ENCODE measurements around the gene SLC22A17. TPM values are rescaled to one million over a fixed set of nuclear protein-coding genes. Genes with fewer than 3 reads are reported as not detected.

SLC22A17 gene
- total and polyA plus RNA-seq, 2 of the 13 experiments (the other 11 are each of a cell fraction or from before 2014, with no cell fraction given) = 0.95 to 1.1 TPM

DNA sequence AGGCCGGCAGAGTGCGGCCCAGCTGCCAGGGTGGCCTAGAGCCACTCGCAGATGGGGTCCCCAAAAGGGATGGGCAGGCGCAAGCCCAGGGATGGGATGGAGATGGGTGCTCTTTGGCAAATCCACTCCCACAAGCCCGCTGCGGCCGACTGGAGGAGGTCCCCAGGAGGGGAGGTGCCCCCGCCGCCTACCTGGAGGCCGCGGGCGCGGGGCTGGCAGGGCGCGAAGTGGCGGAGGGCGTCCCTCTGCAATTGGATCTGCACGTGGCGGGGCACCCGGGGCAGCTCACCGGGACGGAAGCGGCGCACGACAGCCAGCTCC, 50.8 kb downstream of the SLC22A17 start (continued):
- TF ChIP-seq, protein P1, sequence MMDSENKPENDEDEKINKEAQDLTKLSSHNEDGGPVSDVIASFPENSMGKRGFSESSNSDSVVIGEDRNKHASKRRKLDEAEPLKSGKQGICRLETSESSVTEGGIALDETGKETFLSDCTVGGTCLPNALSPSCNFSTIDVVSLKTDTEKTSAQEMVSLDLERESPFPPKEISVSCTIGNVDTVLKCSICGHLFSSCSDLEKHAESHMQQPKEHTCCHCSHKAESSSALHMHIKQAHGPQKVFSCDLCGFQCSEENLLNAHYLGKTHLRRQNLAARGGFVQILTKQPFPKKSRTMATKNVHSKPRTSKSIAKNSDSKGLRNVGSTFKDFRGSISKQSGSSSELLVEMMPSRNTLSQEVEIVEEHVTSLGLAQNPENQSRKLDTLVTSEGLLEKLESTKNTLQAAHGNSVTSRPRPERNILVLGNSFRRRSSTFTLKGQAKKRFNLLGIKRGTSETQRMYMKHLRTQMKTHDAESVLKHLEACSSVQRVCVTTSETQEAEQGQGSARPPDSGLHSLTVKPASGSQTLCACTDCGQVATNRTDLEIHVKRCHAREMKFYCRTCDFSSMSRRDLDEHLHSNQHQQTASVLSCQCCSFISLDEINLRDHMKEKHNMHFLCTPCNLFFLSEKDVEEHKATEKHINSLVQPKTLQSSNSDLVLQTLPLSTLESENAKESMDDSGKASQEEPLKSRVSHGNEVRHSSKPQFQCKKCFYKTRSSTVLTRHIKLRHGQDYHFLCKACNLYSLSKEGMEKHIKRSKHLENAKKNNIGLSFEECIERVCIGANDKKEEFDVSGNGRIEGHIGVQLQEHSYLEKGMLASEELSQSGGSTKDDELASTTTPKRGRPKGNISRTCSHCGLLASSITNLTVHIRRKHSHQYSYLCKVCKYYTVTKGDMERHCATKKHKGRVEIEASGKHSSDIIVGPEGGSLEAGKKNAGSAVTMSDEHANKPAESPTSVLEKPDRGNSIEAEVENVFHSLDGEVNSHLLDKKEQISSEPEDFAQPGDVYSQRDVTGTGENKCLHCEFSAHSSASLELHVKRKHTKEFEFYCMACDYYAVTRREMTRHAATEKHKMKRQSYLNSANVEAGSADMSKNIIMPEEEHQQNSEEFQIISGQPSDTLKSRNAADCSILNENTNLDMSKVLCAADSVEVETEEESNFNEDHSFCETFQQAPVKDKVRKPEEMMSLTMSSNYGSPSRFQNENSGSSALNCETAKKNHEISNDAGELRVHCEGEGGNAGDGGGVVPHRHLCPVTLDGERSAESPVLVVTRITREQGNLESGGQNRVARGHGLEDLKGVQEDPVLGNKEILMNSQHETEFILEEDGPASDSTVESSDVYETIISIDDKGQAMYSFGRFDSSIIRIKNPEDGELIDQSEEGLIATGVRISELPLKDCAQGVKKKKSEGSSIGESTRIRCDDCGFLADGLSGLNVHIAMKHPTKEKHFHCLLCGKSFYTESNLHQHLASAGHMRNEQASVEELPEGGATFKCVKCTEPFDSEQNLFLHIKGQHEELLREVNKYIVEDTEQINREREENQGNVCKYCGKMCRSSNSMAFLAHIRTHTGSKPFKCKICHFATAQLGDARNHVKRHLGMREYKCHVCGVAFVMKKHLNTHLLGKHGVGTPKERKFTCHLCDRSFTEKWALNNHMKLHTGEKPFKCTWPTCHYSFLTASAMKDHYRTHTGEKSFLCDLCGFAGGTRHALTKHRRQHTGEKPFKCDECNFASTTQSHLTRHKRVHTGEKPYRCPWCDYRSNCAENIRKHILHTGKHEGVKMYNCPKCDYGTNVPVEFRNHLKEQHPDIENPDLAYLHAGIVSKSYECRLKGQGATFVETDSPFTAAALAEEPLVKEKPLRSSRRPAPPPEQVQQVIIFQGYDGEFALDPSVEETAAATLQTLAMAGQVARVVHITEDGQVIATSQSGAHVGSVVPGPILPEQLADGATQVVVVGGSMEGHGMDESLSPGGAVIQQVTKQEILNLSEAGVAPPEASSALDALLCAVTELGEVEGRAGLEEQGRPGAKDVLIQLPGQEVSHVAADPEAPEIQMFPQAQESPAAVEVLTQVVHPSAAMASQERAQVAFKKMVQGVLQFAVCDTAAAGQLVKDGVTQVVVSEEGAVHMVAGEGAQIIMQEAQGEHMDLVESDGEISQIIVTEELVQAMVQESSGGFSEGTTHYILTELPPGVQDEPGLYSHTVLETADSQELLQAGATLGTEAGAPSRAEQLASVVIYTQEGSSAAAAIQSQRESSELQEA (CRISPR knock-in tag; IDR thresholded peaks at IDR 0.05; ENCODE audit: not compliant biosample characterization) = no peak
- TF ChIP-seq SRSF9 (IDR thresholded peaks at IDR 0.05; ENCODE audit: borderline replicate concordance, insufficient read depth, low read depth, low read length, poor library complexity, severe bottlenecking) (no peak), ZNF556 (CRISPR knock-in tag; IDR thresholded peaks at IDR 0.05; ENCODE audit: borderline replicate concordance) (no peak), NFATC3 (CRISPR knock-in tag; IDR thresholded peaks at IDR 0.05) (peak; percentile 99), NRL (CRISPR knock-in tag; IDR thresholded peaks at IDR 0.05; ENCODE audit: borderline replicate concordance) (peak; percentile 94), ZNF350 (CRISPR knock-in tag; IDR thresholded peaks at IDR 0.05; ENCODE audit: borderline replicate concordance, low read depth) (peak; percentile 66), DNMT3B (CRISPR knock-in tag; conservative IDR thresholded peaks at IDR 0.05) (peak; percentile 84; the same call in 1 of the 2 replicates), CEBPB (IDR thresholded peaks at IDR 0.05; ENCODE audit: borderline replicate concordance, low read depth, low read length) (no peak), KLF12 (CRISPR knock-in tag; IDR thresholded peaks at IDR 0.05; ENCODE audit: borderline replicate concordance) (no peak), RCOR2 (CRISPR knock-in tag; IDR thresholded peaks at IDR 0.05) (no peak)
- TF ChIP-seq, protein P2, sequence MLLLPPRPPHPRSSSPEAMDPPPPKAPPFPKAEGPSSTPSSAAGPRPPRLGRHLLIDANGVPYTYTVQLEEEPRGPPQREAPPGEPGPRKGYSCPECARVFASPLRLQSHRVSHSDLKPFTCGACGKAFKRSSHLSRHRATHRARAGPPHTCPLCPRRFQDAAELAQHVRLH (CRISPR knock-in tag; IDR thresholded peaks at IDR 0.05; ENCODE audit: borderline replicate concordance, low read depth) = 0 out of 2 replicates have a peak, but pooled peaks have one; percentile 75
- TF ChIP-seq, protein P3, sequence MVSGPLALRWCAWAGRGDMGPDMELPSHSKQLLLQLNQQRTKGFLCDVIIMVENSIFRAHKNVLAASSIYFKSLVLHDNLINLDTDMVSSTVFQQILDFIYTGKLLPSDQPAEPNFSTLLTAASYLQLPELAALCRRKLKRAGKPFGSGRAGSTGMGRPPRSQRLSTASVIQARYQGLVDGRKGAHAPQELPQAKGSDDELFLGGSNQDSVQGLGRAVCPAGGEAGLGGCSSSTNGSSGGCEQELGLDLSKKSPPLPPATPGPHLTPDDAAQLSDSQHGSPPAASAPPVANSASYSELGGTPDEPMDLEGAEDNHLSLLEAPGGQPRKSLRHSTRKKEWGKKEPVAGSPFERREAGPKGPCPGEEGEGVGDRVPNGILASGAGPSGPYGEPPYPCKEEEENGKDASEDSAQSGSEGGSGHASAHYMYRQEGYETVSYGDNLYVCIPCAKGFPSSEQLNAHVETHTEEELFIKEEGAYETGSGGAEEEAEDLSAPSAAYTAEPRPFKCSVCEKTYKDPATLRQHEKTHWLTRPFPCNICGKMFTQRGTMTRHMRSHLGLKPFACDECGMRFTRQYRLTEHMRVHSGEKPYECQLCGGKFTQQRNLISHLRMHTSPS (CRISPR knock-in tag; IDR thresholded peaks at IDR 0.05; ENCODE audit: low read depth) = peak; percentile 84; the same call in 1 of the 2 replicates
- TF ChIP-seq, protein P4, sequence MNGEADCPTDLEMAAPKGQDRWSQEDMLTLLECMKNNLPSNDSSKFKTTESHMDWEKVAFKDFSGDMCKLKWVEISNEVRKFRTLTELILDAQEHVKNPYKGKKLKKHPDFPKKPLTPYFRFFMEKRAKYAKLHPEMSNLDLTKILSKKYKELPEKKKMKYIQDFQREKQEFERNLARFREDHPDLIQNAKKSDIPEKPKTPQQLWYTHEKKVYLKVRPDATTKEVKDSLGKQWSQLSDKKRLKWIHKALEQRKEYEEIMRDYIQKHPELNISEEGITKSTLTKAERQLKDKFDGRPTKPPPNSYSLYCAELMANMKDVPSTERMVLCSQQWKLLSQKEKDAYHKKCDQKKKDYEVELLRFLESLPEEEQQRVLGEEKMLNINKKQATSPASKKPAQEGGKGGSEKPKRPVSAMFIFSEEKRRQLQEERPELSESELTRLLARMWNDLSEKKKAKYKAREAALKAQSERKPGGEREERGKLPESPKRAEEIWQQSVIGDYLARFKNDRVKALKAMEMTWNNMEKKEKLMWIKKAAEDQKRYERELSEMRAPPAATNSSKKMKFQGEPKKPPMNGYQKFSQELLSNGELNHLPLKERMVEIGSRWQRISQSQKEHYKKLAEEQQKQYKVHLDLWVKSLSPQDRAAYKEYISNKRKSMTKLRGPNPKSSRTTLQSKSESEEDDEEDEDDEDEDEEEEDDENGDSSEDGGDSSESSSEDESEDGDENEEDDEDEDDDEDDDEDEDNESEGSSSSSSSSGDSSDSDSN (CRISPR knock-in tag; IDR thresholded peaks at IDR 0.05) = peak; percentile 39; the same call in 1 of the 2 replicates
- TF ChIP-seq, protein P5, sequence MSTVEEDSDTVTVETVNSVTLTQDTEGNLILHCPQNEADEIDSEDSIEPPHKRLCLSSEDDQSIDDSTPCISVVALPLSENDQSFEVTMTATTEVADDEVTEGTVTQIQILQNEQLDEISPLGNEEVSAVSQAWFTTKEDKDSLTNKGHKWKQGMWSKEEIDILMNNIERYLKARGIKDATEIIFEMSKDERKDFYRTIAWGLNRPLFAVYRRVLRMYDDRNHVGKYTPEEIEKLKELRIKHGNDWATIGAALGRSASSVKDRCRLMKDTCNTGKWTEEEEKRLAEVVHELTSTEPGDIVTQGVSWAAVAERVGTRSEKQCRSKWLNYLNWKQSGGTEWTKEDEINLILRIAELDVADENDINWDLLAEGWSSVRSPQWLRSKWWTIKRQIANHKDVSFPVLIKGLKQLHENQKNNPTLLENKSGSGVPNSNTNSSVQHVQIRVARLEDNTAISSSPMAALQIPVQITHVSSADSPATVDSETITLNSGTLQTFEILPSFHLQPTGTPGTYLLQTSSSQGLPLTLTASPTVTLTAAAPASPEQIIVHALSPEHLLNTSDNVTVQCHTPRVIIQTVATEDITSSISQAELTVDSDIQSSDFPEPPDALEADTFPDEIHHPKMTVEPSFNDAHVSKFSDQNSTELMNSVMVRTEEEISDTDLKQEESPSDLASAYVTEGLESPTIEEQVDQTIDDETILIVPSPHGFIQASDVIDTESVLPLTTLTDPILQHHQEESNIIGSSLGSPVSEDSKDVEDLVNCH (CRISPR knock-in tag; IDR thresholded peaks at IDR 0.05) = no peak; the same call in 1 of the 2 replicates
